ENCODE data around the gene RAB3GAP2. TPM values are rescaled to one million over a fixed set of nuclear protein-coding genes. Genes with fewer than 3 reads are reported as not detected.
"Not testable (repeated sequence)": the region's sequence is repeated elsewhere in the genome, so short reads cannot be mapped to it uniquely, and the experiment has no call there.

RAB3GAP2 gene
- total and polyA plus RNA-seq, 9 donors = 15.6 to 23.3 (median 19.3) TPM

DNA sequence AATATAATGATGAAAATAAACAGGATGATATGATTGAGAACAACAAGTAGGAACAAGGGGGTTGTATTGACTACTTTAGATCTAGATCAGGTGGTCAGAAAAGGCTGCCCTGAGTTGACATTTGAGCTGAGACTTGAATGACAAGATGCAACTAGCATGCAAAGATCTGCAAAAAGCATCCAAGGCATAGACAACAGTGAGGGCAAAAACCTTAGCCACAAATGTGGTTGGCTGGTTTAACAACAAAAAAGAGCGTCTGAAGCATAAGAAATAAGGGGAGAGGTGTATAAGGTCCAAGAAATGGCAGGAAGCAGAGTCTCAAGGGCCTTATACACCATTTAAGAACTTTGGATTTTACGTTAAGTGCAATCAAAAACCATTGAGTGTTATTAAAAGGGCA lies 3.2 kb downstream of the RAB3GAP2 start:
- WGBS (ENCODE audit: insufficient coverage) = 88% methylated on average over 1 of the region's 2 CpGs
- H3K4me3 ChIP-seq (ENCODE audit: low read length) = no peak overlapping the region
- no peaks in the 10 kb centered on the region for H3K27me3 ChIP-seq (ENCODE audit: control insufficient read depth, insufficient read depth, low read length)
- H3K9me3 ChIP-seq (replicated peaks; ENCODE audit: control insufficient read depth, low read depth, low read length) = no peaks in the 10 kb centered on the region
- peaks cover 13% of the 10 kb centered on the region for H3K36me3 ChIP-seq (ENCODE audit: control insufficient read depth, insufficient read depth, low read length)
- H3K4me1 ChIP-seq (ENCODE audit: control insufficient read depth, insufficient read depth, low read length) = peaks cover 6% of the 10 kb centered on the region
- no peak for DNase-seq
- no peak overlapping the region for H3K27ac ChIP-seq (ENCODE audit: low read length)

DNA sequence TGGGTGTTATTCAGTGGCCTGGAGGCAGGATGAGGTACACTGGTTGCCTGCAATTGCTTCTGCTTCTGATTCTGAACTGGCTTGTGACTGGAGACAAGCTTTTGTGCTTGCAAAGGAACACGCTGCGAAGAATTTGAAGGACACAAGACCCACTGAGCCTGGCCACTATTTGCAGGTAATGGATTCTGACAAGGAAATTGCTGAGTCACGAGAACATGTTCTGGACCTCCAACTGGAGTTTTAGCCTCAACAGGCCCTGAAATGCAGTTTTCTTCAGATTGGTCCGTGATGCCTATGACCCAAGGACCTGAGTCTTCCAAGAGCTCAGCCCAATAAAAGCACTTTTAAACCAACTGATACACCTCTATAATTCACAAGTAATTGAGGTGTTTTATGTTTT lies 4.6 kb downstream of the RAB3GAP2 start:
- Histone ChIP-seq H3K36me3 (ENCODE audit: control insufficient read depth, insufficient read depth, low read length) (peaks cover 13% of the 10 kb centered on the region), H3K9me3 (replicated peaks; ENCODE audit: control insufficient read depth, low read depth, low read length) (peaks cover 4% of the 10 kb centered on the region), H3K4me3 (ENCODE audit: low read length) (no peak overlapping the region), H3K27ac (ENCODE audit: low read length) (no peak overlapping the region), H3K4me1 (ENCODE audit: control insufficient read depth, insufficient read depth, low read length) (peaks cover 6% of the 10 kb centered on the region), H3K27me3 (ENCODE audit: control insufficient read depth, insufficient read depth, low read length) (no peaks in the 10 kb centered on the region)
- 95% methylated on average over 4 of the region's 4 CpGs for WGBS (ENCODE audit: insufficient coverage)
- DNase-seq = no peak

DNA sequence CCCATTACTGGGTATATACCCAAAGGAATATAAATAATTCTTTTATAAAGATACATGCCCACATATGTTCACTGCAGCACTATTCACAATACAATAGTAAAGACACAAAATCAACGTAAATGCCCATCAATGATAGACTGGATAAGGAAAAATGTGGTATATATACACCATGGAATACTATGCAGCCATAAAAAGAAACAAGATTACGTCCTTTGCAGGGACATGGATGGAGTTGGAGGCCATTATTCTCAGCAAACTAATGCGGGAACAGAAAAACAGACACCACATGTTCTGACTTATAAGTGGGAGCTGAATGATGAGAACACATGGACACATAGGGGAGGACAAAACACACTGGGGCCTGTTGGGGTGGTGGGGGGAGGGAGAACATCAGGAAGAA lies 12.0 kb downstream of the RAB3GAP2 start:
- not testable (repeated sequence) for DNase-seq

DNA sequence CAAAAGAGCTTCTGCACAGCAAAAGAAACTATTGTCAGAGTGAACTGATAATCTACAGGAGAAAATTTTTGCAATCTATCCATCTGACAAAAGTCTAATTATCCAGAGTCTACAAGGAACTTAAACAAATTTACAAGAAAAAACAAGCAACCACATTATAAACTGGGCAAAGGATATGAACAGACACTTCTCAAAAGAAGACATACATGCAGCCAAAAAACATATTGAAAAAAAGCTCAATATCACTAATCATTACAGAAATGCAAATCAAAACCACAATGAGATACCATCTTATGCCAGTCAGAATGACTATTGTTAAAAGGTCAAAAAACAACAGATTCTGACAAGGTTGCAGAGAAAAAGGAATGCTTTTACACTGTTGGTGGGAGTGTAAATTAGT lies 12.5 kb downstream of the RAB3GAP2 start:
- H3K4me1 ChIP-seq (ENCODE audit: control insufficient read depth, insufficient read depth, low read length); H3K36me3 ChIP-seq (ENCODE audit: control insufficient read depth, insufficient read depth, low read length); H3K27me3 ChIP-seq (ENCODE audit: control insufficient read depth, insufficient read depth, low read length); H3K4me3 ChIP-seq (ENCODE audit: low read length); H3K27ac ChIP-seq (ENCODE audit: low read length); DNase-seq: not testable (repeated sequence)
- peaks cover 21% of the 10 kb centered on the region for H3K9me3 ChIP-seq (replicated peaks; ENCODE audit: control insufficient read depth, low read depth, low read length)

More for the DNA sequence above, 12.0 kb downstream of the RAB3GAP2 start:
- H3K4me1 ChIP-seq (ENCODE audit: control insufficient read depth, insufficient read depth, low read length); H3K27me3 ChIP-seq (ENCODE audit: control insufficient read depth, insufficient read depth, low read length); H3K4me3 ChIP-seq (ENCODE audit: low read length); H3K27ac ChIP-seq (ENCODE audit: low read length); H3K36me3 ChIP-seq (ENCODE audit: control insufficient read depth, insufficient read depth, low read length): not testable (repeated sequence)
- no CpG with 5 or more reads among the region's 3 CpGs for WGBS (ENCODE audit: insufficient coverage)
- peaks cover 21% of the 10 kb centered on the region for H3K9me3 ChIP-seq (replicated peaks; ENCODE audit: control insufficient read depth, low read depth, low read length)

DNA sequence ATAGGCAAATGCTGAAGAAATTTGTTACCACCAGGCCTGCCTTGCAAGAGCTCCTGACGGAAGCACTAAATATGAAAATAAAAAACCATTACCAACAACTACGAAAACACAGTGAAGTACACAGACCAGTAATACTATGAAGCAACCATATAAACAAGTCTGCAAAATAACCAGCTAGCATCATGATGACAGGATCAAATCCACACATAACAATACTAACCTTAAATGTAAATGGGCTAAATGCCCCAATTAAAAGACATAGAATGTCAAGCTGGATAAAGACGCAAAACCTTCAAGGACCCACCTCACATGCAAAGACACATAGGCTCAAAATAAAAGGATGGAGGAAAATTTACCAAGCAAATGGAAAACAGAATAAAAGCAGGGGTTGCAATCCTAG lies 16.1 kb downstream of the RAB3GAP2 start:
- not testable (repeated sequence) for H3K4me3 ChIP-seq (ENCODE audit: low read length); H3K27me3 ChIP-seq (ENCODE audit: control insufficient read depth, insufficient read depth, low read length); H3K4me1 ChIP-seq (ENCODE audit: control insufficient read depth, insufficient read depth, low read length); DNase-seq; H3K27ac ChIP-seq (ENCODE audit: low read length)
- H3K36me3 ChIP-seq (ENCODE audit: control insufficient read depth, insufficient read depth, low read length) = peaks cover 15% of the 10 kb centered on the region
- WGBS (ENCODE audit: insufficient coverage) = 100% methylated on average over 1 of the region's 3 CpGs
- H3K9me3 ChIP-seq (replicated peaks; ENCODE audit: control insufficient read depth, low read depth, low read length) = peaks cover 17% of the 10 kb centered on the region

DNA sequence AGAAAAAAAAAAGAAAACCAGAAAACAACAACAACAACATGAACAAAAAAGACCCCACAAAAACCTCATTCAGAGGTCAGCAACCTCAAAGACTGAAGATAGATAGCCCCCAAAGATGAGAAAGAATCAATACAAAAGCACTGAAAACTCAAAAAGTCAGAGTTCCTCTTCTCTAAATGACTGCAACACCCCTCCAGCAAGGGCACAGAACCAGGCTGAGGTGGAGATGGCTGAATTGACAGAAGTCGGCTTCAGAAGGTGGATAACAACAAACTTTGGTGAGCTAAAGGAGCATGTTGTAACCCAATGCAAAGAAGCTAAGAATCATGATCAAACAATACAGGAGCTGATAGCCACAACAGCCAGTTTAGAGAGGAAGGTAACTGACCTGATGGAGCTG lies 17.0 kb downstream of the RAB3GAP2 start:
- WGBS (ENCODE audit: insufficient coverage) = no CpG with 5 or more reads among the region's 1 CpG
- peaks cover 16% of the 10 kb centered on the region for H3K9me3 ChIP-seq (replicated peaks; ENCODE audit: control insufficient read depth, low read depth, low read length)
- no peak for DNase-seq

DNA sequence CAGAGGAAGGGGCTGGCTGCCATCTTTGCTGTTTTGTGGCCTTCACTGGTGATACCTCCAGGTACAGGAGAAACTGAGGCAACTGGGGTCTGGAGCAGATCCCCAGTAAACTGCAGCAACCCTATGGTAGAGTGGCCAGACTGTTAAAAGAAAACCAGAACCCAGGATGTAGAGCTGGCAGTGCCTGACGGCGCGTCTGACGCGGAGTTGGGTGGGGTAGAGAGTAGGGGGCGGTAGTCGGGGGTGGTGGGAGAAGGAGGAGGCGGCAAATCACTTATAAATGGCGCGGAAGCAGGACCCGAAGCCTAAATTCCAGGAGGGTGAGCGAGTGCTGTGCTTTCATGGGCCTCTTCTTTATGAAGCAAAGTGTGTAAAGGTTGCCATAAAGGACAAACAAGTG lies 19.0 kb downstream of the RAB3GAP2 start:
- H3K27ac ChIP-seq (ENCODE audit: low read length); DNase-seq; H3K27me3 ChIP-seq (ENCODE audit: control insufficient read depth, insufficient read depth, low read length); H3K4me1 ChIP-seq (ENCODE audit: control insufficient read depth, insufficient read depth, low read length); H3K4me3 ChIP-seq (ENCODE audit: low read length): not testable (repeated sequence)
- 89% methylated on average over 10 of the region's 12 CpGs for WGBS (ENCODE audit: insufficient coverage)
- H3K9me3 ChIP-seq (replicated peaks; ENCODE audit: control insufficient read depth, low read depth, low read length) = peaks cover 26% of the 10 kb centered on the region
- peaks cover 30% of the 10 kb centered on the region for H3K36me3 ChIP-seq (ENCODE audit: control insufficient read depth, insufficient read depth, low read length)

More for the DNA sequence above, 17.0 kb downstream of the RAB3GAP2 start:
- Histone ChIP-seq H3K4me3 (ENCODE audit: low read length) (no peak overlapping the region), H3K27me3 (ENCODE audit: control insufficient read depth, insufficient read depth, low read length) (no peaks in the 10 kb centered on the region), H3K36me3 (ENCODE audit: control insufficient read depth, insufficient read depth, low read length) (peaks cover 19% of the 10 kb centered on the region), H3K4me1 (ENCODE audit: control insufficient read depth, insufficient read depth, low read length) (no peaks in the 10 kb centered on the region), H3K27ac (ENCODE audit: low read length) (no peak overlapping the region)

DNA sequence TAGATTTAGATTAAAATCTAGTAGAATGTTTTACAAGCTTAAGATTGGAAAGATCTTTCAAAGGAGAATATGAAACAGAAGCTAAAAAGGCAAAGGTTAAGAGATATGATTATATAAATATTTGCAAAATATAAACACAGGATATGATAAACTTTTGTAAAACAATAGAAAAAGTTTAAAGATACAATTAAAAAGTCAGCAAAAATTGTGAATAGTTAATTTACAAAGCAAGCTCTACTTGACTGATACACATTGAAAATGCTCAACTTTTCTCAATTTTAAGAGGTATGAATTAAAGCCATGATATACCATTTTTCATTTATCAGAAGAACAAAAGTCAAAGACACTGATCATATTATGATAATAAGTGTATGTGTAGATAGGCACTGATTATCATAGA lies 21.0 kb downstream of the RAB3GAP2 start:
- DNase-seq = no peak
- peaks cover 30% of the 10 kb centered on the region for H3K36me3 ChIP-seq (ENCODE audit: control insufficient read depth, insufficient read depth, low read length)
- H3K9me3 ChIP-seq (replicated peaks; ENCODE audit: control insufficient read depth, low read depth, low read length) = peaks cover 30% of the 10 kb centered on the region
- H3K4me3 ChIP-seq (ENCODE audit: low read length) = no peak overlapping the region
- no peaks in the 10 kb centered on the region for H3K4me1 ChIP-seq (ENCODE audit: control insufficient read depth, insufficient read depth, low read length)
- no peaks in the 10 kb centered on the region for H3K27me3 ChIP-seq (ENCODE audit: control insufficient read depth, insufficient read depth, low read length)
- no peak overlapping the region for H3K27ac ChIP-seq (ENCODE audit: low read length)

DNA sequence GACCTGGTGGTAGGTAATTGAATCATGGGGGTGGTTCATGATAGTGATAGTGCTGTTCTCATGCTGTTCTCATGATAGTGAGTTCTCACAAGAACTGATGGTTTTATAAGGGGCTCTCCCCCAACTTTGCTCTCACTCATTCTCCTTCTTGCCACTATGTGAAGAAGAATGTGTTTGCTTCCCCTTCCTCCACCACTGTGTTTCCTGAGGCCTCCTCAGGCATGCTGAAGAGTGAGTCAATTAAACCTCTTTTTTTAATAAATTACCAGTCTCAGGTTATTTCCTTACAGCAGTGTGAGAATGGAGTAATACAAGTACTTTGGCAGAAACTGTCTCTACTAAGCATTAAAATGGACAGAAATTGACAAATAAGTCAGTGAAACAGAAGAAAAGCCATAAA lies 21.6 kb downstream of the RAB3GAP2 start:
- Histone ChIP-seq H3K4me1 (ENCODE audit: control insufficient read depth, insufficient read depth, low read length) (no peaks in the 10 kb centered on the region), H3K4me3 (ENCODE audit: low read length) (no peak overlapping the region), H3K36me3 (ENCODE audit: control insufficient read depth, insufficient read depth, low read length) (peaks cover 30% of the 10 kb centered on the region), H3K9me3 (replicated peaks; ENCODE audit: control insufficient read depth, low read depth, low read length) (peaks cover 25% of the 10 kb centered on the region), H3K27me3 (ENCODE audit: control insufficient read depth, insufficient read depth, low read length) (no peaks in the 10 kb centered on the region), H3K27ac (ENCODE audit: low read length) (no peak overlapping the region)
- DNase-seq = no peak

DNA sequence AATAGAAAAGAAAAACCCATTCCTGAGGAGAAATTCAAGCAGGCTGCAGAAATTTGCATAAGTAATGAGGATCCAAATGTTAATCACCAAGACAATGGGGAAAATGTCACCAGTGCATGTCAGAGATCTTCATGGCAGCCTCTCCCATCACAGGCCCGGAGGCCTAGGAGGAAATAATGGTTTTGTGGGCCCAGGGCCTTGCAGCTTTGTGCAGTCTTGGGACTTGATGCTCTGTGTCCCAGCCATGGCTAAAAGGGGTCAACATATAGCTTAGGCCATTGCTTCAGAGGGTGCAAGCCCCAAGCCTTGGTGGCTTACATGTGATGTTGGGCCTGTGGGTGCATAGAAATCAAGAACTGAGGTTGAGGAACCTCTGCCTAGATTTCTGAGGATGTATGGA lies 22.7 kb downstream of the RAB3GAP2 start:
- DNase-seq = no peak
- Histone ChIP-seq H3K27me3 (ENCODE audit: control insufficient read depth, insufficient read depth, low read length) (no peaks in the 10 kb centered on the region), H3K4me3 (ENCODE audit: low read length) (no peak overlapping the region), H3K27ac (ENCODE audit: low read length) (no peak overlapping the region), H3K4me1 (ENCODE audit: control insufficient read depth, insufficient read depth, low read length) (no peaks in the 10 kb centered on the region), H3K9me3 (replicated peaks; ENCODE audit: control insufficient read depth, low read depth, low read length) (peaks cover 24% of the 10 kb centered on the region), H3K36me3 (ENCODE audit: control insufficient read depth, insufficient read depth, low read length) (peaks cover 30% of the 10 kb centered on the region)
- WGBS (ENCODE audit: insufficient coverage) = no CpG with 5 or more reads among the region's 1 CpG

DNA sequence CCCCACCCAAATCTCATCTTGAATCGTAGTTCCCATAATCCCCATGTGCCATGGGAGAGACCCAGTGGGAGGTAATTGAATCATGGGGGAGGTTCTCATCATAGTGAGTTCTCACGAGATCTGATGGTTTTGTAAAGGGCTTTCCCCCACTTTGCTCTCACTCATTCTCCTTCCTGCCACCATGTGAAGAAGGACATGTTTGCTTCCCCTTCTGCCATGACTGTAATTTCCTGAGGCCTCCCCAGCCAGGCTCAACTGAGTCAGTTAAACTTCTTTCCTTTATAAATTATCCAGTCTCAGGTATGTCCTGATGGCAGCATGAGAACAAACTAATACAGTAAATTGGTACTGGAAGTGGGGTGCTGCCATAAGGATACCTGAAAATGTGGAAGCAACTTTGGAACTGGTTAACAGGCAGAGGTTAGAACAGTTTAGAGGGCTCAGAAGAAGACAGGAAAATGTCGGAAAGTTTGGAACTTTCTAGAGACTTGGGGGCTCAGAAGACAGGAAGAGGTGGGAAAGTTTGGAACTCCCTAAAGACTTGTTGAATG lies 23.5 kb downstream of the RAB3GAP2 start:
- DNase-seq; H3K4me3 ChIP-seq (ENCODE audit: low read length); H3K4me1 ChIP-seq (ENCODE audit: control insufficient read depth, insufficient read depth, low read length); H3K27ac ChIP-seq (ENCODE audit: low read length); H3K27me3 ChIP-seq (ENCODE audit: control insufficient read depth, insufficient read depth, low read length): not testable (repeated sequence)
- Histone ChIP-seq H3K36me3 (ENCODE audit: control insufficient read depth, insufficient read depth, low read length) (peaks cover 30% of the 10 kb centered on the region), H3K9me3 (replicated peaks; ENCODE audit: control insufficient read depth, low read depth, low read length) (peaks cover 26% of the 10 kb centered on the region)
- 100% methylated on average over 1 of the region's 3 CpGs for WGBS (ENCODE audit: insufficient coverage)
